Thyroid gland (tissue), 4 donors: ENCODE data around the gene TIAM1.

Experiments used
- CTCF ChIP-seq, 6 experiments: fragments of 200-600 bp in 3 of 6; fragments of 450-650 bp in 3 of 6; sonication (generic) in 3 of 6; IDR thresholded peaks; one replicate each; pipeline ENCODE4 v1.5.1; 2016 to 2019; ENCODE audit warnings: antibody characterized with exemption in 6 of 6, mild to moderate bottlenecking in 2 of 6, inconsistent platforms in 1 of 6, moderate library complexity in 1 of 6
- POLR2A ChIP-seq, 2 donors: fragments of 450-650 bp; IDR thresholded peaks; one replicate each; pipeline ENCODE4 v1.6.1; 2017; ENCODE audit warnings: antibody characterized with exemption in 2 of 2, mild to moderate bottlenecking in 2 of 2, moderate library complexity in 1 of 2

GRCh38 chr21:31078216-31078615, 265.8 kb downstream of the TIAM1 start:
- TF ChIP-seq POLR2A (IDR thresholded peaks at IDR 0.05) (no peak), CTCF (IDR thresholded peaks at IDR 0.05) (no peak)
